Hepatocyte (in vitro differentiated cells): Measurements from ENCODE around the gene TPX2. TPM values are rescaled to one million over a fixed set of nuclear protein-coding genes. Genes with fewer than 3 reads are reported as not detected.

Experiments used
- DNase-seq: peaks from one replicate; pipeline ENCODE4 v3.0.0-alpha.2; 2016; ENCODE audit warnings: low spot score
- H2AFZ ChIP-seq: fragments of 200-600 bp; sonication (generic); 2 replicates; pipeline ENCODE4 v1.6.0; 2016; ENCODE audit warnings: antibody characterized with exemption, mild to moderate bottlenecking
- H3K27ac ChIP-seq: fragments of 200-600 bp; sonication (generic); 2 replicates; pipeline ENCODE4 v1.5.1; 2016; ENCODE audit warnings: mild to moderate bottlenecking
- H3K27me3 ChIP-seq: fragments of 200-600 bp; sonication (generic); 2 replicates; pipeline ENCODE4 v1.6.1; 2016
- H3K36me3 ChIP-seq: fragments of 200-600 bp; sonication (generic); replicated peaks from 2 replicates; pipeline ENCODE4 v1.5.1; 2016; ENCODE audit warnings: low read depth; ENCODE audit not compliant: insufficient read depth
- H3K4me1 ChIP-seq: fragments of 200-600 bp; sonication (generic); 2 replicates; pipeline ENCODE4 v1.5.1; 2016; ENCODE audit warnings: mild to moderate bottlenecking, moderate library complexity; ENCODE audit not compliant: insufficient read depth
- H3K4me2 ChIP-seq: fragments of 200-600 bp; sonication (generic); 2 replicates; pipeline ENCODE4 v1.6.0; 2016
- H3K4me3 ChIP-seq: fragments of 200-600 bp; sonication (generic); 2 replicates; pipeline ENCODE4 v1.5.1; 2016; ENCODE audit warnings: mild to moderate bottlenecking
- H3K79me2 ChIP-seq: fragments of 200-600 bp; sonication (generic); 2 replicates; pipeline ENCODE4 v1.6.0; 2017; ENCODE audit warnings: mild to moderate bottlenecking
- H3K9me2 ChIP-seq: fragments of 200-600 bp; sonication (generic); replicated peaks from 2 replicates; pipeline ENCODE4 v1.6.0; 2017; ENCODE audit warnings: mild to moderate bottlenecking; ENCODE audit not compliant: insufficient read depth
- H3K9me3 ChIP-seq: fragments of 200-600 bp; sonication (generic); 2 replicates; pipeline ENCODE4 v1.5.1; 2016; ENCODE audit warnings: low read depth, mild to moderate bottlenecking
- H4K20me1 ChIP-seq: fragments of 200-600 bp; sonication (generic); 2 replicates; pipeline ENCODE4 v1.6.0; 2016; ENCODE audit warnings: mild to moderate bottlenecking; ENCODE audit not compliant: insufficient read depth, poor library complexity, severe bottlenecking
- EZH2 ChIP-seq: fragments of 200-600 bp; sonication (generic); IDR thresholded peaks from 2 replicates; pipeline ENCODE4 v1.6.1; 2016; ENCODE audit warnings: antibody characterized with exemption, mild to moderate bottlenecking, borderline replicate concordance
- EZH2phosphoT487 ChIP-seq: fragments of 200-600 bp; sonication (generic); IDR thresholded peaks from one replicate; pipeline ENCODE4 v1.6.1; 2018; ENCODE audit warnings: antibody characterized with exemption, mild to moderate bottlenecking, low read depth, moderate library complexity; ENCODE audit not compliant: unreplicated experiment, severe bottlenecking
- WGBS: methylation state at CpG from one replicate; pipeline ENCODE4 v1.1.6; 2016; ENCODE audit warnings: low lambda C conversion rate; ENCODE audit errors: missing lambda C conversion rate; 5-methylcytosine and 5-hydroxymethylcytosine counted together
- polyA plus RNA-seq: library from polyadenylated mRNA; unstranded; fragments of >200 nt; fragmentation: Nextera tagmentation; extraction: Ambion mirVana; gene quantifications from 2 replicates; pipeline ENCODE4 v1.2.1, GENCODE V29; 2016
- total RNA-seq: library from RNA; depleted of rRNA; stranded (reverse); fragments of >200 nt; gene quantifications from 2 replicates; pipeline ENCODE4 v1.2.3, GENCODE V29; 2014
- TF ChIP-seq, protein P1 (sequence below): fragments of 200-600 bp; sonication (generic); IDR thresholded peaks from 2 replicates; pipeline ENCODE4 v1.5.1; 2016; ENCODE audit warnings: antibody characterized with exemption, mild to moderate bottlenecking; ENCODE audit not compliant: poor library complexity

The TPX2 gene
- total and polyA plus RNA-seq, 2 experiments from 2014 or later: 16.3 to 23.9 TPM

GRCh38 chr20:31785089-31785488 lies 46.0 kb downstream of the TPX2 start:
- Histone ChIP-seq H3K9me3 (no peaks in the 10 kb centered on the region), H3K4me1 (no peaks in the 10 kb centered on the region), H3K9me2 (no peaks in the 10 kb centered on the region), H3K27me3 (no peaks in the 10 kb centered on the region), H2AFZ (no peak overlapping the region), H3K4me2 (no peak overlapping the region), H4K20me1 (no peaks in the 10 kb centered on the region), H3K4me3 (no peak overlapping the region), H3K27ac (no peak overlapping the region), H3K36me3 (no peaks in the 10 kb centered on the region), H3K79me2 (no peaks in the 10 kb centered on the region)
- WGBS: 94% methylated on average over 3 of the region's 3 CpGs
- TF ChIP-seq EZH2phosphoT487: no peak
- TF ChIP-seq, protein P1, sequence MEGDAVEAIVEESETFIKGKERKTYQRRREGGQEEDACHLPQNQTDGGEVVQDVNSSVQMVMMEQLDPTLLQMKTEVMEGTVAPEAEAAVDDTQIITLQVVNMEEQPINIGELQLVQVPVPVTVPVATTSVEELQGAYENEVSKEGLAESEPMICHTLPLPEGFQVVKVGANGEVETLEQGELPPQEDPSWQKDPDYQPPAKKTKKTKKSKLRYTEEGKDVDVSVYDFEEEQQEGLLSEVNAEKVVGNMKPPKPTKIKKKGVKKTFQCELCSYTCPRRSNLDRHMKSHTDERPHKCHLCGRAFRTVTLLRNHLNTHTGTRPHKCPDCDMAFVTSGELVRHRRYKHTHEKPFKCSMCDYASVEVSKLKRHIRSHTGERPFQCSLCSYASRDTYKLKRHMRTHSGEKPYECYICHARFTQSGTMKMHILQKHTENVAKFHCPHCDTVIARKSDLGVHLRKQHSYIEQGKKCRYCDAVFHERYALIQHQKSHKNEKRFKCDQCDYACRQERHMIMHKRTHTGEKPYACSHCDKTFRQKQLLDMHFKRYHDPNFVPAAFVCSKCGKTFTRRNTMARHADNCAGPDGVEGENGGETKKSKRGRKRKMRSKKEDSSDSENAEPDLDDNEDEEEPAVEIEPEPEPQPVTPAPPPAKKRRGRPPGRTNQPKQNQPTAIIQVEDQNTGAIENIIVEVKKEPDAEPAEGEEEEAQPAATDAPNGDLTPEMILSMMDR: no peak
- no peak for TF ChIP-seq EZH2
- DNase-seq: no peak

GRCh38 chr20:31788578-31788977 lies 49.5 kb downstream of the TPX2 start:
- Histone ChIP-seq H3K36me3 (no peaks in the 10 kb centered on the region), H3K4me2 (no peak overlapping the region), H3K4me1 (no peaks in the 10 kb centered on the region), H2AFZ (no peak overlapping the region), H3K9me2 (no peaks in the 10 kb centered on the region), H3K4me3 (no peak overlapping the region), H4K20me1 (no peaks in the 10 kb centered on the region), H3K9me3 (no peaks in the 10 kb centered on the region), H3K27me3 (no peaks in the 10 kb centered on the region), H3K79me2 (no peaks in the 10 kb centered on the region), H3K27ac (no peak overlapping the region)
- WGBS: 73% methylated on average over 3 of the region's 3 CpGs
- TF ChIP-seq, protein P1: no peak
- TF ChIP-seq EZH2phosphoT487 (no peak), EZH2 (no peak)
- no peak for DNase-seq

DNA sequence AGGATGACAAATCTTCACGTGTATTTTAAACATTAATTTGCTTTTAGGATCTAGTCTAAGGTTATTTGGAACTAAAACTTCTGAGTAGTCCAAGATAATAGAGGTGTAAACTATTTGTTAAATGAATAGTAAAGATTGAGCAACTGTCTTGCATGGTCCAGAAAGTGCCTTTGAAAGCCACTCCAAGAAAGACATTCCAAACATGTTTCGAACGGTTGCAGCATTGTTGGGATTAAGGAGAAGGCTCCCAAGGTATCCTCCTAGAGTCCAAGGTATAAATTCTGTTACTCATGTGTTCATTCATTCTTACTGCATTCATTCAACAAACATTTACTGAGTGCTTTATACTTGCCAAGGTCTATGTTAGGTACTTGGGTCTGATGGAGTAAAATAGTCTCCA lies 51.3 kb downstream of the TPX2 start:
- TF ChIP-seq EZH2 (no peak), EZH2phosphoT487 (no peak)
- TF ChIP-seq, protein P1: no peak
- H2AFZ ChIP-seq: no peak overlapping the region
- H3K4me1 ChIP-seq: no peaks in the 10 kb centered on the region
- H3K36me3 ChIP-seq: no peaks in the 10 kb centered on the region
- H3K9me3 ChIP-seq: no peaks in the 10 kb centered on the region
- H3K27me3 ChIP-seq: no peaks in the 10 kb centered on the region
- no peak overlapping the region for H3K4me2 ChIP-seq
- WGBS: 77% methylated on average over 3 of the region's 3 CpGs
- H4K20me1 ChIP-seq: no peaks in the 10 kb centered on the region
- H3K27ac ChIP-seq: no peak overlapping the region
- no peaks in the 10 kb centered on the region for H3K9me2 ChIP-seq
- DNase-seq: no peak
- H3K4me3 ChIP-seq: no peak overlapping the region
- H3K79me2 ChIP-seq: no peaks in the 10 kb centered on the region

- Histone ChIP-seq H3K27me3 (no peaks in the 10 kb centered on the region), H3K9me2 (no peaks in the 10 kb centered on the region), H3K36me3 (no peaks in the 10 kb centered on the region), H4K20me1 (no peaks in the 10 kb centered on the region), H3K9me3 (no peaks in the 10 kb centered on the region), H3K4me3 (no peak overlapping the region), H3K4me2 (no peak overlapping the region), H3K4me1 (no peaks in the 10 kb centered on the region), H3K79me2 (no peaks in the 10 kb centered on the region), H3K27ac (no peak overlapping the region), H2AFZ (no peak overlapping the region)
- DNase-seq: no peak
- 96% methylated on average over 3 of the region's 3 CpGs for WGBS
- no peak for TF ChIP-seq EZH2phosphoT487
- TF ChIP-seq, protein P1: no peak
- TF ChIP-seq EZH2: no peak
Measured at GRCh38 chr20:31797364-31797763, 58.3 kb downstream of the TPX2 start.
